Measurements from ENCODE around the gene RAD51B.

RAD51B gene

GRCh38 chr14:68367536-68367935, 548.0 kb downstream of the RAD51B start:
- Histone ChIP-seq H2AFZ (ENCODE audit: low read length) (no peak overlapping the region), H3K27ac (ENCODE audit: low read length) (no peak overlapping the region), H3K27me3 (replicated peaks; ENCODE audit: insufficient read depth, low read length) (no peaks in the 10 kb centered on the region), H3K9me2 (replicated peaks; ENCODE audit: insufficient read depth, low read length) (no peaks in the 10 kb centered on the region), H3K36me3 (replicated peaks; ENCODE audit: insufficient read depth, low read length) (no peaks in the 10 kb centered on the region), H3K9ac (ENCODE audit: low read length) (no peak overlapping the region), H3K4me2 (ENCODE audit: low read depth, low read length) (no peak overlapping the region), H3K4me1 (ENCODE audit: low read length) (no peaks in the 10 kb centered on the region), H4K20me1 (ENCODE audit: insufficient read depth, low read length) (no peaks in the 10 kb centered on the region), H3K4me3 (ENCODE audit: low read length) (no peak overlapping the region), H3K79me2 (ENCODE audit: low read length) (no peaks in the 10 kb centered on the region), H3F3A (ENCODE audit: insufficient read depth, low read length) (no peaks in the 10 kb centered on the region), H3K9me3 (replicated peaks; ENCODE audit: insufficient read depth, low read length) (no peaks in the 10 kb centered on the region)
- TF ChIP-seq CTCF (IDR thresholded peaks at IDR 0.05; ENCODE audit: low read length) (no peak), EZH2 (optimal IDR thresholded peaks at IDR 0.05; ENCODE audit: low read depth, low read length) (no peak), EZH2phosphoT487 (IDR thresholded peaks at IDR 0.05; ENCODE audit: low read length) (no peak)
- DNase-seq, result no peak

- Histone ChIP-seq H3F3A (ENCODE audit: insufficient read depth, low read length) (no peaks in the 10 kb centered on the region), H3K27ac (ENCODE audit: low read length) (no peak overlapping the region), H3K9me2 (replicated peaks; ENCODE audit: insufficient read depth, low read length) (no peaks in the 10 kb centered on the region), H3K79me2 (ENCODE audit: low read length) (no peaks in the 10 kb centered on the region), H3K4me3 (ENCODE audit: low read length) (no peak overlapping the region), H3K9me3 (replicated peaks; ENCODE audit: insufficient read depth, low read length) (no peaks in the 10 kb centered on the region), H3K36me3 (replicated peaks; ENCODE audit: insufficient read depth, low read length) (no peaks in the 10 kb centered on the region), H4K20me1 (ENCODE audit: insufficient read depth, low read length) (no peaks in the 10 kb centered on the region), H3K9ac (ENCODE audit: low read length) (no peak overlapping the region), H3K4me1 (ENCODE audit: low read length) (no peaks in the 10 kb centered on the region), H2AFZ (ENCODE audit: low read length) (no peak overlapping the region), H3K4me2 (ENCODE audit: low read depth, low read length) (no peak overlapping the region), H3K27me3 (replicated peaks; ENCODE audit: insufficient read depth, low read length) (no peaks in the 10 kb centered on the region)
- TF ChIP-seq EZH2phosphoT487 (IDR thresholded peaks at IDR 0.05; ENCODE audit: low read length) (no peak), CTCF (IDR thresholded peaks at IDR 0.05; ENCODE audit: low read length) (no peak)
- DNase-seq, result no peak
Measured at GRCh38 chr14:68368850-68369249, 549.3 kb downstream of the RAD51B start.

GRCh38 chr14:68369281-68370056, 549.9 kb downstream of the RAD51B start:
- Histone ChIP-seq H3K9me3 (replicated peaks; ENCODE audit: insufficient read depth, low read length) (no peaks in the 10 kb centered on the region), H3K79me2 (ENCODE audit: low read length) (no peaks in the 10 kb centered on the region), H3K27me3 (replicated peaks; ENCODE audit: insufficient read depth, low read length) (no peaks in the 10 kb centered on the region), H3K4me3 (ENCODE audit: low read length) (no peak overlapping the region), H3K36me3 (replicated peaks; ENCODE audit: insufficient read depth, low read length) (no peaks in the 10 kb centered on the region), H4K20me1 (ENCODE audit: insufficient read depth, low read length) (no peaks in the 10 kb centered on the region), H3K9me2 (replicated peaks; ENCODE audit: insufficient read depth, low read length) (no peaks in the 10 kb centered on the region), H3K4me2 (ENCODE audit: low read depth, low read length) (no peak overlapping the region), H3K4me1 (ENCODE audit: low read length) (no peaks in the 10 kb centered on the region), H3K9ac (ENCODE audit: low read length) (no peak overlapping the region), H3F3A (ENCODE audit: insufficient read depth, low read length) (no peaks in the 10 kb centered on the region), H2AFZ (ENCODE audit: low read length) (no peak overlapping the region), H3K27ac (ENCODE audit: low read length) (no peak overlapping the region)
- no peak for TF ChIP-seq CTCF (IDR thresholded peaks at IDR 0.05; ENCODE audit: low read length)
- no peak for TF ChIP-seq EZH2 (optimal IDR thresholded peaks at IDR 0.05; ENCODE audit: low read depth, low read length)
- TF ChIP-seq EZH2phosphoT487 (IDR thresholded peaks at IDR 0.05; ENCODE audit: low read length), result no peak
- no peak for DNase-seq
